Measurements from ENCODE around the gene MPHOSPH9. TPM values are rescaled to one million over a fixed set of nuclear protein-coding genes. Genes with fewer than 3 reads are reported as not detected.

Gene MPHOSPH9
- total and polyA plus RNA-seq, 2 of the 13 experiments (the other 11 are each of a cell fraction or from before 2014, with no cell fraction given), result 20.3 to 63.4 TPM

- TF ChIP-seq CREM (IDR thresholded peaks at IDR 0.05), result peak; percentile 12; the same call in 1 of the 2 replicates
- TF ChIP-seq CREM (CRISPR knock-in tag; IDR thresholded peaks at IDR 0.05), result no peak
- no peak for TF ChIP-seq ZSCAN30 (CRISPR knock-in tag; IDR thresholded peaks at IDR 0.05)
- peak; percentile 88 for TF ChIP-seq DBP (CRISPR knock-in tag; IDR thresholded peaks at IDR 0.05; ENCODE audit: not compliant biosample characterization)
- peak; percentile 29; the same call in 1 of the 2 replicates for TF ChIP-seq ZNF354B (CRISPR knock-in tag; IDR thresholded peaks at IDR 0.05)
- no peak for TF ChIP-seq ZNF552 (CRISPR knock-in tag; IDR thresholded peaks at IDR 0.05; ENCODE audit: borderline replicate concordance)
- TF ChIP-seq TFE3 (CRISPR knock-in tag; IDR thresholded peaks at IDR 0.05), result peak; percentile 76
- TF ChIP-seq TBL1XR1 (IDR thresholded peaks at IDR 0.05; ENCODE audit: borderline replicate concordance, low read length, partially characterized antibody), result no peak
- peak; percentile 36 for TF ChIP-seq SOX5 (CRISPR knock-in tag; IDR thresholded peaks at IDR 0.05; ENCODE audit: borderline replicate concordance)
- TF ChIP-seq MNT (IDR thresholded peaks at IDR 0.05), result peak; percentile 90
- TF ChIP-seq HOXA5 (CRISPR knock-in tag; IDR thresholded peaks at IDR 0.05), result peak; percentile 88
- peak; percentile 41; the same call in 1 of the 2 replicates for TF ChIP-seq HBP1 (CRISPR knock-in tag; IDR thresholded peaks at IDR 0.05; ENCODE audit: low read depth)
- peak; percentile 34; the same call in 1 of the 2 replicates for TF ChIP-seq ZBTB42 (CRISPR knock-in tag; IDR thresholded peaks at IDR 0.05)
- TF ChIP-seq ZMYM3 (CRISPR knock-in tag; IDR thresholded peaks at IDR 0.05), result no peak
- TF ChIP-seq PHF21A (CRISPR knock-in tag; IDR thresholded peaks at IDR 0.05), result peak; percentile 82
- TF ChIP-seq CEBPB (IDR thresholded peaks at IDR 0.05; ENCODE audit: borderline replicate concordance, low read depth, low read length), result no peak
- TF ChIP-seq ZNF776 (CRISPR knock-in tag; IDR thresholded peaks at IDR 0.05), result no peak; the same call in 1 of the 2 replicates
These were observed at the start of gene MPHOSPH9, which contains the start of gene MTRFR (continued) for GRCh38 chr12:123232807-123233504.
